A673 (cell line): ENCODE data around the gene TMEM202.

Experiments
- EZH2 ChIP-seq: fragments of 200-600 bp; sonication (generic); IDR thresholded peaks from 2 replicates; pipeline ENCODE4 v1.6.1; 2017; ENCODE audit warnings: borderline replicate concordance, low read depth, mild to moderate bottlenecking, mixed read lengths, antibody characterized with exemption, low read length; ENCODE audit not compliant: poor library complexity, severe bottlenecking
- TF ChIP-seq, protein P1 (sequence below): fragments of 300-800, 200-600 bp; sonication (generic); conservative IDR thresholded peaks from 2 replicates; pipeline ENCODE4 v1.5.1; 2017; ENCODE audit warnings: low read depth, mild to moderate bottlenecking, antibody characterized with exemption, low read length, moderate library complexity, mixed read lengths

GRCh38 chr15:72389231-72389630 is 8.9 kb upstream of the TMEM202 start:
- TF ChIP-seq, protein P1, sequence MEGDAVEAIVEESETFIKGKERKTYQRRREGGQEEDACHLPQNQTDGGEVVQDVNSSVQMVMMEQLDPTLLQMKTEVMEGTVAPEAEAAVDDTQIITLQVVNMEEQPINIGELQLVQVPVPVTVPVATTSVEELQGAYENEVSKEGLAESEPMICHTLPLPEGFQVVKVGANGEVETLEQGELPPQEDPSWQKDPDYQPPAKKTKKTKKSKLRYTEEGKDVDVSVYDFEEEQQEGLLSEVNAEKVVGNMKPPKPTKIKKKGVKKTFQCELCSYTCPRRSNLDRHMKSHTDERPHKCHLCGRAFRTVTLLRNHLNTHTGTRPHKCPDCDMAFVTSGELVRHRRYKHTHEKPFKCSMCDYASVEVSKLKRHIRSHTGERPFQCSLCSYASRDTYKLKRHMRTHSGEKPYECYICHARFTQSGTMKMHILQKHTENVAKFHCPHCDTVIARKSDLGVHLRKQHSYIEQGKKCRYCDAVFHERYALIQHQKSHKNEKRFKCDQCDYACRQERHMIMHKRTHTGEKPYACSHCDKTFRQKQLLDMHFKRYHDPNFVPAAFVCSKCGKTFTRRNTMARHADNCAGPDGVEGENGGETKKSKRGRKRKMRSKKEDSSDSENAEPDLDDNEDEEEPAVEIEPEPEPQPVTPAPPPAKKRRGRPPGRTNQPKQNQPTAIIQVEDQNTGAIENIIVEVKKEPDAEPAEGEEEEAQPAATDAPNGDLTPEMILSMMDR: no peak
- no peak for TF ChIP-seq EZH2
